Activated T-helper 2 cell treated with anti-CD3 and anti-CD28 coated beads, Interferon-gamma antibody, Interleukin-2, Interleukin-4, amounts not matched to agents 10 μg/mL and 5 μg/mL and 100 μg/mL, durations not matched to agents 14 hours and 24 hours and 36 hours (primary cell): ENCODE results near the gene TBCB. TPM values are rescaled to one million over a fixed set of nuclear protein-coding genes. Genes with fewer than 3 reads are reported as not detected.
"Not testable (repeated sequence)": the region's sequence is repeated elsewhere in the genome, so short reads cannot be mapped to it uniquely, and the experiment has no call there.

Experiments used
- DNase-seq: peaks from one replicate; pipeline ENCODE4 v3.0.0; 2021; ENCODE audit warnings: low spot score
- H3K27ac Mint-ChIP-seq: one replicate; pipeline ENCODE4 v1.8.0; 2021; ENCODE audit warnings: mixed read lengths
- H3K27me3 Mint-ChIP-seq: one replicate; pipeline ENCODE4 v1.8.0; 2021; ENCODE audit warnings: low read depth, mixed read lengths
- H3K36me3 Mint-ChIP-seq: one replicate; pipeline ENCODE4 v1.8.0; 2021; ENCODE audit warnings: low read depth, mixed read lengths
- H3K4me1 Mint-ChIP-seq: one replicate; pipeline ENCODE4 v1.8.0; 2021; ENCODE audit warnings: low read depth, mixed read lengths
- H3K4me3 Mint-ChIP-seq: one replicate; pipeline ENCODE4 v1.8.0; 2021; ENCODE audit warnings: low read depth, mild to moderate bottlenecking, moderate library complexity, mixed read lengths
- H3K9me3 Mint-ChIP-seq: one replicate; pipeline ENCODE4 v1.8.0; 2021; ENCODE audit warnings: mixed read lengths
- intact Hi-C: fragments of 100-400 bp; cut with micrococcal nuclease; formaldehyde crosslinking; loops from one replicate; pipeline ENCODE4 v1.15.1; 2023
- total RNA-seq: library from RNA; stranded (reverse); gene quantifications from 2 replicates; pipeline ENCODE4 v1.2.3, GENCODE V29; 2022

TBCB gene
- total RNA-seq, 1 donor from 2014 or later, result 143 TPM

- DNase-seq, intact Hi-C loops, H3K27me3 Mint-ChIP-seq, H3K4me1 Mint-ChIP-seq, H3K27ac Mint-ChIP-seq, H3K4me3 Mint-ChIP-seq, H3K9me3 Mint-ChIP-seq, H3K36me3 Mint-ChIP-seq: not testable (repeated sequence)
These were observed 58.6 kb downstream of the TBCB start for GRCh38 chr19:36173846-36174245.

Other genes with a start within 250 kb of the TBCB start
- 1.2 and 1.4 TPM in 2 replicates for gene APLP1, start 246.9 kb upstream of the TBCB start, total RNA-seq
- gene NFKBID, start 214.9 kb upstream of the TBCB start, total RNA-seq, result 109 and 117 TPM in 2 replicates
- 53.9 and 57.2 TPM in 2 replicates for gene HCST, start 212.9 kb upstream of the TBCB start, total RNA-seq
- 0.39 TPM in 1 of 2 replicates, not detected in the other for gene TYROBP, start 207.2 kb upstream of the TBCB start, total RNA-seq
- 10.7 and 10.8 TPM in 2 replicates for gene LRFN3, start 179.1 kb upstream of the TBCB start, total RNA-seq
- 20.0 and 20.8 TPM in 2 replicates for gene SDHAF1, start 120.3 kb upstream of the TBCB start, total RNA-seq
- gene SYNE4, start 106.7 kb upstream of the TBCB start, total RNA-seq, result 1.9 and 2.6 TPM in 2 replicates
- gene ALKBH6, start 101.3 kb upstream of the TBCB start, total RNA-seq, result 49.9 and 54.3 TPM in 2 replicates
- gene CLIP3, start 82.6 kb upstream of the TBCB start, total RNA-seq, result 1.9 and 2.4 TPM in 2 replicates
- gene THAP8, start 61.2 kb upstream of the TBCB start, total RNA-seq, result 1.8 and 2.2 TPM in 2 replicates
- 22.3 and 22.5 TPM in 2 replicates for gene WDR62, start 60.6 kb upstream of the TBCB start, total RNA-seq
- gene OVOL3, start 4.3 kb upstream of the TBCB start, total RNA-seq, result not detected in 2 replicates
- gene POLR2I, start 593 bp upstream of the TBCB start, total RNA-seq, result 68.9 and 75.3 TPM in 2 replicates
- gene CAPNS1, start 24.6 kb downstream of the TBCB start, total RNA-seq, result 424 and 431 TPM in 2 replicates
- not detected in 2 replicates for gene COX7A1, start 37.0 kb downstream of the TBCB start, total RNA-seq
- 1.5 and 2.4 TPM in 2 replicates for gene ZNF565, start 99.2 kb downstream of the TBCB start, total RNA-seq
- gene ZNF146, start 99.6 kb downstream of the TBCB start, total RNA-seq, result 82.3 and 86.4 TPM in 2 replicates